Breast epithelium (tissue), 3 donors: ENCODE measurements around the gene PTH2.

Source experiments
- POLR2AphosphoS5 ChIP-seq, 3 donors: sonication (generic); formaldehyde crosslinking; IDR thresholded peaks; one replicate each; pipeline ENCODE4 v1.6.1; 2017; ENCODE audit warnings: antibody characterized with exemption in 3 of 3
- TF ChIP-seq, protein P1 (sequence below), 3 donors: fragments of 450-650 bp; IDR thresholded peaks; one replicate each; pipeline ENCODE4 v1.5.1; 2016 to 2017; ENCODE audit warnings: antibody characterized with exemption in 3 of 3, mild to moderate bottlenecking in 3 of 3, moderate library complexity in 3 of 3

GRCh38 chr19:49465371-49465770, 42.1 kb upstream of the PTH2 start:
- no peak for TF ChIP-seq POLR2AphosphoS5 (IDR thresholded peaks at IDR 0.05)
- TF ChIP-seq, protein P1, sequence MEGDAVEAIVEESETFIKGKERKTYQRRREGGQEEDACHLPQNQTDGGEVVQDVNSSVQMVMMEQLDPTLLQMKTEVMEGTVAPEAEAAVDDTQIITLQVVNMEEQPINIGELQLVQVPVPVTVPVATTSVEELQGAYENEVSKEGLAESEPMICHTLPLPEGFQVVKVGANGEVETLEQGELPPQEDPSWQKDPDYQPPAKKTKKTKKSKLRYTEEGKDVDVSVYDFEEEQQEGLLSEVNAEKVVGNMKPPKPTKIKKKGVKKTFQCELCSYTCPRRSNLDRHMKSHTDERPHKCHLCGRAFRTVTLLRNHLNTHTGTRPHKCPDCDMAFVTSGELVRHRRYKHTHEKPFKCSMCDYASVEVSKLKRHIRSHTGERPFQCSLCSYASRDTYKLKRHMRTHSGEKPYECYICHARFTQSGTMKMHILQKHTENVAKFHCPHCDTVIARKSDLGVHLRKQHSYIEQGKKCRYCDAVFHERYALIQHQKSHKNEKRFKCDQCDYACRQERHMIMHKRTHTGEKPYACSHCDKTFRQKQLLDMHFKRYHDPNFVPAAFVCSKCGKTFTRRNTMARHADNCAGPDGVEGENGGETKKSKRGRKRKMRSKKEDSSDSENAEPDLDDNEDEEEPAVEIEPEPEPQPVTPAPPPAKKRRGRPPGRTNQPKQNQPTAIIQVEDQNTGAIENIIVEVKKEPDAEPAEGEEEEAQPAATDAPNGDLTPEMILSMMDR (IDR thresholded peaks at IDR 0.05): no peak
